Sciatic nerve (tissue), 2 donors: ENCODE data around the gene WNT7B. TPM values are rescaled to one million over a fixed set of nuclear protein-coding genes. Genes with fewer than 3 reads are reported as not detected.
"Not testable (repeated sequence)": the region's sequence is repeated elsewhere in the genome, so short reads cannot be mapped to it uniquely, and the experiment has no call there.

Experiments used
- ATAC-seq: fragments of 200-7000 bp; cut with Tn5 transposase; one replicate; pipeline ENCODE4 v1.9.1; 2020; ENCODE audit warnings: mild to moderate bottlenecking, moderate library complexity
- DNase-seq: peaks from one replicate; pipeline ENCODE4 v3.0.0-alpha.2; 2020; ENCODE audit warnings: low spot score
- intact Hi-C: fragments of 100-400 bp; cut with DNase I; formaldehyde crosslinking; loops from one replicate; pipeline ENCODE4 v1.14.2; 2022
- total RNA-seq: library from RNA; stranded (reverse); fragmentation: NEBNext Ultra II Directional; extraction: Animal tissue kit (Norgen Biotek cat#: 25700); gene quantifications from one replicate; pipeline ENCODE4 v1.2.1, GENCODE V29; 2021
- donor health status: DM: no; HTN: no; CAD: no.
- donor health status: DM: no; HTN: no; CAD: no.

WNT7B gene
- total RNA-seq, 1 donor from 2014 or later: not detected

- ATAC-seq (no peak), DNase-seq (no peak)
- intact Hi-C loops: loop anchor here (5.0 kb wide), 1 partner anchor 68 kb away; no protein-coding TSS in a partner anchor
Observed at GRCh38 chr22:46009730-46010129, 32.8 kb upstream of the WNT7B start.

GRCh38 chr22:46008836-46009596, 32.1 kb upstream of the WNT7B start:
- intact Hi-C loops: no loop called here
- ATAC-seq (no peak), DNase-seq (no peak)

DNA sequence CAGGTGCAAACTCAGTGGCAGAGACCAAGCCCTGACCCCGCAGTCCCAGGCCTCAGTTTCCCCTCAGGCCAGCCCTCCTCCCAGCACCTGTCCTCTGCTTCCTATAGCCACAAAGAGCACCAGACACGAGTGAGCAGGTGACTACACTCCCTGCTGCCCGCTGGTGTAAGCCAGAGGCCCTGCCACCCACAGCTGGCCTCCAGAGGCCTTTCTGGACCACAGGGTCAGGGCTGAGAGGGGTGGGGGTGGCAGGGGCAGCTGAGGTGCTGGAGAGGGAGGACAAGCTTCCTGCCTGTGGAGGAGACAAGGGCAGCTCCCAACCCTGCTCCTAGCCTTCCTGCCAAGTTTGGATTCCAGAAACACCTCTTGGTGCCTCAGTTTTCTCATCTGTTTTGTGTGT, 31.3 kb upstream of the WNT7B start:
- intact Hi-C loops: no loop called here
- DNase-seq (no peak), ATAC-seq (no peak)

- DNase-seq (peak; percentile 88), ATAC-seq (peak; percentile 81)
- intact Hi-C loops: loop anchor here (2.0 kb wide), 1 partner anchor 107 kb away; no protein-coding TSS in a partner anchor
Observed at GRCh38 chr22:46007848-46008261, 30.9 kb upstream of the WNT7B start.

DNA sequence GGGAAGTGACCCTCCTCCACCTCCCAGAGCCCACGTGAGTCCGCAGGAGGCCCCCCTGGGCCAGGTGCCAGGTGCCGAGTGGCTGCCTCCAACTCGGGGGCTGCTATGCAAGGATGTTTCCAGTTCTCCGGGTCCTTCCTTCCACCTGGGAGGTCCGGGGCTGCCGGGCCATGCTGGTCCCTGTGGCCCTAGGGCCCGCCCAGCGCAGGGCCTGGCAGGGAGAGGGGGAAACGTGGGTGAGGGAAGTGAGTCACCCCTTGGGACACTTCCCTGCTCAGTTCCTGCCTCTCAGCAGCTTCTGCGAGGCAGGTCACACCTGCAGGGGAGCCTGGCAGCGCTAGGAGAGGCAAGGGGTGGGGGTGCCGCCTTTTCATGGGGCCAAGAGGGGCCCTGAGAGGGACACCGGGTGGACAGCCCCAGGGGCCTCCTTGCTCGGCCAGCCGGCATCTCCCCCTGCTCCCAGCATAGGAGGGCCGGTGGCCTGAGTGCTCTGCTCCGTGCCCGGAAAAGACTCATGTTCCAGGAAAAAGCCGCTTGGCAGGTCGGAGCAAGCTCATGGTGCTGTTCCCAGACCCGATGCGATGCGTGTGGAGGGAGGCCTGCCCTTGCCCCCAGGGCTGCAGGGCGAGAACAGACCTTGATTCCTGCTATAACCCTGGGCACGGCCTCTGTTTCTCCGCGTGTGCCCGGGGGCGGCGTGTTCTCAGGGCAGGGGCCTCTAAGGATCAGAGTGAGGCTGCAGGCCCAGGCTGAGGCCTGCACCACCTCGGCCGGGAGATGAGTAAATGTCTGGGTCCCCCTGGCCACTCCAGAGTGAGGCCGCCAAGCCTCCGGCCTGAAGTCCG, 30.3 kb upstream of the WNT7B start:
- ATAC-seq (peak; percentile 36), DNase-seq (peak; percentile 79)
- intact Hi-C loops: loop anchor here (2.0 kb wide), 1 partner anchor 108 kb away; no protein-coding TSS in a partner anchor

- intact Hi-C loops: loop anchor here (2.0 kb wide), 1 partner anchor 108 kb away; no protein-coding TSS in a partner anchor
- DNase-seq (peak; percentile 98), ATAC-seq (peak; percentile 84)
Observed at GRCh38 chr22:46006379-46007002, 29.5 kb upstream of the WNT7B start.

DNA sequence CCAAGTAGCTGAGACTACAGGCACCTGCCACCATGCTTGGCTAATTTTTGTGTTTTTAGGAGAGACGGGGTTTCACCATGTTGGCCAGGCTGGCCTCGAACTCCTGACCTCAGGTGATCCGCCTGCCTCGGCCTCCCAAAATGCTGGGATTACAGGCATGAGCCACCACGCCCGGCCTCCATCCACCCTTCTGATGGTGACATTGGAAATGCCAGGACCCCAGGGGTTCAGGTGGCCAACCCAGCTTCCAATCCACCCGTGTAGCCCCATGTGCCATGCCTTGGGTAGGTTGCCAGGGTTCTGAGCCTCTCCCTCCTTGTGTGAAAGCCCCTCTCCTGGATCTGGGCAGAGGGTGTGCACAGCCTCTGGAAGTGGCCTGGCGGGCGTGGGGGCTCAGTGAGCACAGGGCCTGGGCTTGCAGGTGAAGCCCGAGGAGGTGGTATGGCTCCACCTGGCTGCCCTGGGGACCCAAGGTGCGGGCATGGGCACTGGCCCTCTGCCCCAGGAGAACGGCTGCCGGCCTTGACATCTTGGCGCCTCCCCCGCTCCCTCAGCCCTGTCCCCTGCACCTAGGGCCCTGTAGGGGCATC, 28.2 kb upstream of the WNT7B start:
- intact Hi-C loops, DNase-seq, ATAC-seq: not testable (repeated sequence)

DNA sequence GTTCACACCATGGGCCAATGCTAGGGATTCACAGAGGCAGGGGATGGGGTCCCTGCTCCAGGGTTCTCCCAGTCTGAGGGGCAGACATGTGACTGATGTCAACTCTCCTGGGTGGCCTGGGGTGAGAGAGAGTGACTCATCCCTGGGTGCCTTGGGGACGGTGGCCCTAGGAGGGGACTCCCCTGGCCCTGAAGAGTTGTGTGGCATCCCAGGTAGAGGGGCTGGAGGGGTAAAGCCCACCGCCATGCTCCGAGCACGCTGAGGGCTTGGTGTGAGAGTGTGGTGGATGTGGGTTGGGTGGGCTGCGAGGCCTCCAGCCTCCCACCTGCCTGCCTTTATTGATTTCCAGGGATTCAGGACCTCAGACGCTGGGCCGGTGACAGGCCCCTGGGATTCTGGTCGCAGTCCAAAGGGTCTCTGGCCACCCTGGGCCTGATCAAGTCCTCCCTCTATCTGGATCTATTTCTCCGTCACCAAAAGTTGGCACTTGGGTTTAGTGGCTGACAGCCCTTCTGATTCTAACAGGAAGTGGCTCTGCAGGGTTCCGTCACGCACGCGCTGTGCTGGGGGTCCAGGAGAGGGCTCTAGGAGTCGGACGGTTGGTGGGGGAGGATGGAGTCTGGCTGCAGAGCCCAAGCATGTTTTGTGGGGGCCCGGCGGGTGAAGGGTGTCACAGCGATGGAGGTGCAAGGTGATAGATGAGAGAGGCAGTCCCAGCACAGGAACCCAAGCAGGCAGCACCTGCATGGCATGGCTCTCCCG, 27.3 kb upstream of the WNT7B start:
- ATAC-seq (no peak), DNase-seq (no peak)
- intact Hi-C loops: no loop called here

DNA sequence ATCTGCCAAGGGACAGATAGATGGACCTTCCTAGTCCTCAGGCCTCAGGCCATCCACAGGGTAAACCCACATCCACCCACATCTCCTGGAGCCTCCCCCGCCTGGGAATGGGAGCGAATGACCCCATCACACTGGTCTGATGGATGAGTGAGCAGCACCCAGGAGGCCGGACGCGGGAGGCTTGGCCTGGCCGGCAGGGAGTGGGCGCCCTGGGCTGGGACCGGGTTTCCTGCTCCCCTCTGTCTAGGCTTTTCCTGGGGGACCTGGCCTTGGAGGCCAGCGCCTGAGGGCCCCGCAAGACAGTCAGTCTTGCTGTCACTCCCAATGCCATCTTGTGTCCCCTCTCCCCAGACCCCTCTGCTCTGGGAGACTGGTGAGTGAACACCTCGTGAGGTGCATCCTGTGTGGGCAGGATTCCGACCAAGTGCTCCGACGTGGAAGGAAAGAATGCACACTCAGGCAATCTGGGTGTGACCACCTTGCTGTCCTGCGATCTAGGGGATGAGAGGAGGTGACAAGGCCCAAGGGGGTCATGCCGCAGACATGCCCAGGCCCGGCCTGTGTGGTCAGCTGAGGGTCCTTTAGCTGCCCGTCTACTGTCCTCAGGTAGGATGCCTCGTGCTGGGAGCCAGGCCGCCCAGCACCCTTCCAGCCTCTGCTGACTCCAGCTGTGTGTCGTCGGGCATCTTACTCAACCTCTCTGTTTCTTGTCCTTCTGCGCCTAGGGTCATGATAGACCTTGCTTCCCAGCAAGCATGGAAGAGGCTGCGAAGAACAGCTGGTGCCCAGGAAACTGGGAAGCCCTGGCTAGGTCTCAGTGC, 26.5 kb upstream of the WNT7B start:
- intact Hi-C loops: no loop called here
- DNase-seq: no peak
- no peak for ATAC-seq

DNA sequence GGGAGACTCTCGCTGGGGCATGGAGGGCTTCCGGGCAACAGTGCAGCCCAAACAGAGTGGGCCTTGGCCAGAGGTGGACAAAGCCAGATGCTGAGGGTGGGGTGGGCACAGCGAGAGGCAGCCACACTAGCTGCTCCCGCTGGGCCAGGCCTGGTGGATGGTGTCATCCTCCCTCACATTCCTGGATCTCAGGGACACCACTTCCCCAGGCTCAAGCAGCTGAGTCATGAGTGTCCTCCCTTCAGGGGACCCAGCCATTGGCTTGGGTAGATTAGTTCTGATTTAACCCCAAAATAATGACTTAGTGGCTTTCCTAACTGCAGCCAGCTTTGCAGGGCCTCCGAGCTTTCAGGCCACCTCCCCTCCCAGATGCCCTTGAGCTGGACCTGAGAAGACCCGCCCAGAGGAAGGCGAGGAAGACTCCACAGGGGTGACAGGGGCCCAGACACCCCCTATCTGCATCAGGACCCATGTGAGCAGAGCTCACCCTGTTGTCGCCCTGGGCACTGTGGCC, 25.9 kb upstream of the WNT7B start:
- intact Hi-C loops: no loop called here
- DNase-seq: no peak
- no peak for ATAC-seq

GRCh38 chr22:46001426-46002106, 24.6 kb upstream of the WNT7B start:
- DNase-seq (no peak), ATAC-seq (no peak)
- intact Hi-C loops: no loop called here

- ATAC-seq: no peak
- no peak for DNase-seq
- intact Hi-C loops: no loop called here
Observed at GRCh38 chr22:46001046-46001425, 24.1 kb upstream of the WNT7B start.

DNA sequence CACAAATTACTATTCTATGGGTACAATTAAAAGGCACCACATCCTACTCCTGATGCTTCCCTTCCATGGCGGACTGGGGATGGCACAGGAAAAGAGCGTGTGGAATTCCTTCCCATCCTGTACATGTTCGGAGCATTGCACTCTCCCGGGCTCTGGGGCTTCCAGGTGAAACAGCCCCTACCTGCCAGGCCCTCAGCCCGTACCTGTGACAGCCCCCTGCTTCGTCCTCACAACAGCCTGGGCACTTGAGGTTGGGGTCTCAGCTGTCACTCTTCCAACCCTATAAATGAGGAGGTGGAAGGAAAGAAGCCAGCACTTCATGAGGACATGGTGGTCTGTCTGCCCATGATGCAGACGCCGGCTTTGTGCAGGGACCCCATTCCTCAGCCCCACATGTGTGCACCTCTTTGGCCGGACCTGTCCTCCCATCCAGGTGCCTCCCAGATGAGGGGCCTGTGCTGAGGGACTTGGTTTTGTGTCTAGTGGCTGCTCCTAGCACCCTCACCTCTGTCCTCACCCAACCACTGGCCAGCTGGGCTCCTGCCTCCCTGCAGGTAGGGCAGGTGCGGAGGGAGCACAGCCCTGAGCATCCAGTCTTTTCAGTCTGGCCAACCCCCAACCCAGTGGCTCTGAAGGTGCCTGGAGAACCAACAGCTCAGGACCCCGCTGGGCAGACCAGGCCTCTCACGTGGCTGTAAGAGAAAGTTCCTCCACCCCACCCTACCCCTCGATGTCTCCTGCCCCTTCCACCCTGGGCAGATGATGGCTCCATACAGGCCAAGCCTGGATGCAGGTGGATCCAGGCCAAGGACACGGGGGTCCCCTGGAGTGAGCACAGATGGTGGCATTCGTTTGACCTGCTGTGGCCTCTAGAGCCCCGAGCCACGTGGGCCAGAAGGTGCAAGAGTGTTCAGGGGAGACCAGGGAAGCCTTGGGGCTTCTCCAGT, 23.4 kb upstream of the WNT7B start:
- intact Hi-C loops: no loop called here
- DNase-seq (no peak), ATAC-seq (no peak)

GRCh38 chr22:45999379-45999971, 22.5 kb upstream of the WNT7B start:
- no peak for ATAC-seq
- DNase-seq: no peak
- intact Hi-C loops: loop anchor here (10.0 kb wide), 1 partner anchor 315 kb away; no protein-coding TSS in a partner anchor

- intact Hi-C loops: loop anchor here (10.0 kb wide), 1 partner anchor 316 kb away; no protein-coding TSS in a partner anchor
- ATAC-seq (no peak), DNase-seq (no peak)
Observed at GRCh38 chr22:45998638-45999378, 21.8 kb upstream of the WNT7B start.
